ENCODE data around the gene ADAMTSL4. TPM values are rescaled to one million over a fixed set of nuclear protein-coding genes. Genes with fewer than 3 reads are reported as not detected.

ADAMTSL4 gene
- total and polyA plus RNA-seq, 9 of the 15 experiments (the other 6 are each of a cell fraction or from before 2014, with no cell fraction given): 12.7 to 212 (median 35.6) TPM

GRCh38 chr1:150576794-150577556 is 27.8 kb downstream of the ADAMTSL4 start:
- 3% methylated on average over 2 of the region's 2 CpGs for WGBS (ENCODE audit: insufficient coverage, low coverage, missing lambda C conversion rate)
- in situ Hi-C loops (cut with MboI): no loop called here
- H3K36me3 ChIP-seq (ENCODE audit: control insufficient read depth, insufficient read depth, low read length): peaks cover 65% of the 10 kb centered on the region
- H3K4me2 ChIP-seq (ENCODE audit: insufficient read depth, low read length): peak overlapping the region; percentile 97
- H3K9ac ChIP-seq (ENCODE audit: insufficient read depth in 1 of 2, low read depth in 2 of 2, low read length in 2 of 2): peak overlapping the region; percentile 88 to 97
- H4K20me1 ChIP-seq (replicated peaks; ENCODE audit: control insufficient read depth, insufficient read depth, low read length): peaks cover 51% of the 10 kb centered on the region
- H3K27me3 ChIP-seq (ENCODE audit: control insufficient read depth in 2 of 2, insufficient read depth in 2 of 2, low read length in 2 of 2): no peaks in the 10 kb centered on the region
- DNase-seq (ENCODE audit: extremely low read depth in 1 of 4, low spot score in 3 of 4) (peak in 1 of 4 experiments; percentile 4), ATAC-seq (no peak), FAIRE-seq (no peak)
- peak overlapping the region; percentile 29 for H3K27ac ChIP-seq (ENCODE audit: extremely low read depth, low read depth, low read length)
- H3K9me1 ChIP-seq (ENCODE audit: control insufficient read depth, insufficient read depth, low read length): no peaks in the 10 kb centered on the region
- H3K4me1 ChIP-seq (replicated peaks in 1 of 2; ENCODE audit: control insufficient read depth in 2 of 2, insufficient read depth in 2 of 2, low read length in 2 of 2): peaks cover 10 to 19% of the 10 kb centered on the region in 2 experiments; a peak in 4 of 5 replicates
- intact Hi-C loops (cut with micrococcal nuclease): loop anchor here (5.0 kb wide), 1 partner anchor 235 kb away; no protein-coding TSS in a partner anchor
- CTCF ChIA-PET (ENCODE audit: low intra/inter-chr PET ratio): interaction anchor here (1.1 kb wide), 1 partner anchor 43 kb away, joined by 4 read pairs; no protein-coding TSS in a partner anchor
- no peak overlapping the region for H2AFZ ChIP-seq (ENCODE audit: low read depth, low read length)
- H3K9me3 ChIP-seq (replicated peaks; ENCODE audit: control insufficient read depth, insufficient read depth, low read depth, low read length): no peaks in the 10 kb centered on the region
- H3K79me2 ChIP-seq (ENCODE audit: control insufficient read depth, insufficient read depth, low read length): peaks cover 74% of the 10 kb centered on the region
- H3K4me3 ChIP-seq: peak overlapping the region; percentile 98
- POLR2A ChIA-PET: interaction anchor here (0.6 to 11.0 kb wide), 18 partner anchors 9 to 1110 kb away, joined by 3 to 148 read pairs (median 3); partner anchors contain the start of genes CTSK and ENSA
- no TSS peak for BruUV-seq (replicated peaks)
- TF ChIP-seq ZNF398 (CRISPR knock-in tag; IDR thresholded peaks at IDR 0.05): no peak
- no peak for TF ChIP-seq MTF1 (CRISPR knock-in tag; IDR thresholded peaks at IDR 0.05; ENCODE audit: borderline replicate concordance)
- TF ChIP-seq RBM22 (IDR thresholded peaks at IDR 0.05; ENCODE audit: low read depth, low read length, poor library complexity, severe bottlenecking): peak; percentile 74
- no peak for TF ChIP-seq ZNF407 (IDR thresholded peaks at IDR 0.05; ENCODE audit: low read depth)
- TF ChIP-seq USF1 (CRISPR knock-in tag; IDR thresholded peaks at IDR 0.05): no peak
- no peak for TF ChIP-seq PML (IDR thresholded peaks at IDR 0.05; ENCODE audit: low read length)
- no peak for TF ChIP-seq MTA2 (IDR thresholded peaks at IDR 0.05; ENCODE audit: low read depth)
- no peak for TF ChIP-seq ZNF124 (CRISPR knock-in tag; IDR thresholded peaks at IDR 0.05)
- TF ChIP-seq COPS2 (conservative IDR thresholded peaks at IDR 0.05): no peak
- TF ChIP-seq KLF10 (CRISPR knock-in tag; IDR thresholded peaks at IDR 0.05): no peak
- TF ChIP-seq POU5F1 (IDR thresholded peaks at IDR 0.05; ENCODE audit: borderline replicate concordance, low read depth, low read length, partially characterized antibody): no peak

Measured in K562 (cell line).